Measurements from ENCODE around the gene FBXO42.

DNA sequence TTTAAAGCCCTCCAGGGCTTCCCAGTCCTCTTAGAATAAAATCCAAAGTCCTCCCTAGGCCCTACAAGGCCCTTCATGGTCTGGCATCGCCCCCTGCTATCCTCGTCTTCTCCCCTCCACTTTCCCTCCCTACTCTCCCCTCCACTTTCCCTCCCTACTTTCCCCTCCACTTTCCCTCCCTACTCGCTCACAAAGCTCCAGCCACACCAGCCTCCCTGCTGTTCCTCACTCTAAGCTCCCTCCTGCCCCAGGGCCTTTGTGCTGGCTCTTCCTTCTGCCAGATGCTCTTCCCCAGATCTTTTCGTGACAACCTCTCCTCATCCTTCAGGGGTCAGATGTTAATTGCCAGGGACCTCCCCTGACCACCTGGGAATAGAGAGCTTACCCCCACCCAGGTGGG lies 152.6 kb downstream of the FBXO42 start:
- TF ChIP-seq CTCF (IDR thresholded peaks at IDR 0.05) (no peak), POLR2A (IDR thresholded peaks at IDR 0.05) (no peak)

Data from right lobe of liver (tissue), 4 donors.